ENCODE data around the gene USP20.

The USP20 gene

GRCh38 chr9:129914051-129914450, 78.8 kb downstream of the USP20 start:
- H3K4me1 ChIP-seq: no peaks in the 10 kb centered on the region
- no peaks in the 10 kb centered on the region for H3K27me3 ChIP-seq
- no peak for DNase-seq
- H3K4me3 ChIP-seq: no peak overlapping the region
- peaks cover 7 to 22% (median 17%) of the 10 kb centered on the region in 3 donors for H3K36me3 ChIP-seq
- no peaks in the 10 kb centered on the region for H3K9me3 ChIP-seq
- H3K27ac ChIP-seq: no peak overlapping the region
- no peak for TF ChIP-seq CTCF (IDR thresholded peaks at IDR 0.05)
- intact Hi-C loops (cut with DNase I; ENCODE audit: low total_unique reads): no loop called here

GRCh38 chr9:129916707-129917106, 81.4 kb downstream of the USP20 start:
- Histone ChIP-seq H3K36me3 (peaks cover 5 to 16% (median 12%) of the 10 kb centered on the region in 3 donors), H3K9me3 (no peaks in the 10 kb centered on the region), H3K27ac (no peak overlapping the region), H3K4me3 (no peak overlapping the region), H3K27me3 (no peaks in the 10 kb centered on the region), H3K4me1 (no peaks in the 10 kb centered on the region)
- TF ChIP-seq CTCF (IDR thresholded peaks at IDR 0.05): no peak
- intact Hi-C loops (cut with DNase I; ENCODE audit: low total_unique reads): no loop called here
- DNase-seq: no peak

- intact Hi-C loops (cut with DNase I; ENCODE audit: low total_unique reads): no loop called here
- no peak for DNase-seq
- H3K9me3 ChIP-seq: no peaks in the 10 kb centered on the region
- H3K4me3 ChIP-seq: no peak overlapping the region
- TF ChIP-seq CTCF (IDR thresholded peaks at IDR 0.05): no peak
- H3K27me3 ChIP-seq: no peaks in the 10 kb centered on the region
- H3K27ac ChIP-seq: no peak overlapping the region
- peaks cover 21 to 32% (median 28%) of the 10 kb centered on the region in 3 donors for H3K36me3 ChIP-seq
- no peaks in the 10 kb centered on the region for H3K4me1 ChIP-seq
Measured at GRCh38 chr9:129918296-129918950, 83.2 kb downstream of the USP20 start.

GRCh38 chr9:129919277-129919676, 84.0 kb downstream of the USP20 start:
- DNase-seq: no peak
- Histone ChIP-seq H3K36me3 (peaks cover 25 to 40% (median 36%) of the 10 kb centered on the region in 3 donors), H3K9me3 (no peaks in the 10 kb centered on the region), H3K27me3 (no peaks in the 10 kb centered on the region), H3K27ac (no peak overlapping the region), H3K4me3 (no peak overlapping the region), H3K4me1 (no peaks in the 10 kb centered on the region)
- intact Hi-C loops (cut with DNase I; ENCODE audit: low total_unique reads): no loop called here
- no peak for TF ChIP-seq CTCF (IDR thresholded peaks at IDR 0.05)

DNA sequence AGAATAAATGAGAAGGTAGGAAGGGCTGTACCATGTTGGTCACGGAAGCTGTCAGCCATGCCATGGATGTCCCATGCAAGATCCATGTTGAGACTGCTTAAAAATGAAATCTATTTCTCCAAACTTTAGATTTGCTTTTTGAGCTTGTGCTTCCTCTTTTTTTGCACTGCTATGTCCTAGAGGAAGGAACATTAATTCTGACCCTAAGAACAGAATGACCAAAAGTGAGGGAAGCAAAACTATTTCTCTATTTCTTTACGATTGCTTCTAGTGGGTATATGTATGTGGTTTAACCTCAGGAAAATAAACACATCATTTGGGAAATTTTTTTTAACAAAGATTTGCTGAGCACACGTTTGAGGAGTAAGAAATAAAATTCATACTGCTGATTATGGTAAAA, 84.6 kb downstream of the USP20 start:
- no peak overlapping the region for H3K27ac ChIP-seq
- H3K27me3 ChIP-seq: no peaks in the 10 kb centered on the region
- intact Hi-C loops (cut with DNase I; ENCODE audit: low total_unique reads): no loop called here
- peaks cover 31 to 46% (median 42%) of the 10 kb centered on the region in 3 donors for H3K36me3 ChIP-seq
- H3K4me1 ChIP-seq: no peaks in the 10 kb centered on the region
- no peak for TF ChIP-seq CTCF (IDR thresholded peaks at IDR 0.05)
- H3K4me3 ChIP-seq: no peak overlapping the region
- no peak for DNase-seq
- H3K9me3 ChIP-seq: no peaks in the 10 kb centered on the region

DNA sequence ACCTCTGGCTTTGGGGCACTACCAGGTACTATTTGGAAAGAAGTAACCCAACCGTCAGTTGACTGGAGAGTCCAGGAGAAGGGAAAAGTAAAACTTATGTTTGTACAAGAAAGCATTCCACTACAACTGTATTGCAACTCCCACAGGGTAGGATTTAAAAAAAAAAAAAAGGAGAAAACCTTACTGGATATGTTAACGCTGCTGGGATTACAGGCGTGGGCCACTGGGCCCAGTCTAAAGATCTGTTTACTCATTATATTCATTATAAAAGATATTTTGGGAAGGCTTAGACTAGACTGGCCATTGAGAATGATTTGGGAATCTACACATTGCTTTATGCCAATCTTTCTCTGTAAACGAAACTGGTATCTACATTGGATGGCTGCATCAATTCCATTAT, 86.6 kb downstream of the USP20 start:
- no peaks in the 10 kb centered on the region for H3K27me3 ChIP-seq
- intact Hi-C loops (cut with DNase I; ENCODE audit: low total_unique reads): no loop called here
- H3K4me3 ChIP-seq: no peak overlapping the region
- DNase-seq: no peak
- no peaks in the 10 kb centered on the region for H3K9me3 ChIP-seq
- H3K4me1 ChIP-seq: no peaks in the 10 kb centered on the region
- H3K36me3 ChIP-seq: peaks cover 47 to 64% (median 62%) of the 10 kb centered on the region in 3 donors
- no peak for TF ChIP-seq CTCF (IDR thresholded peaks at IDR 0.05)
- no peak overlapping the region for H3K27ac ChIP-seq

Data from tibial artery (tissue), 4 donors.